HS-5 (cell line): ENCODE results near the gene FNDC11.
"Not testable (repeated sequence)": the region's sequence is repeated elsewhere in the genome, so short reads cannot be mapped to it uniquely, and the experiment has no call there.

Experiments
- DNase-seq: peaks from one replicate; pipeline ENCODE4 v3.0.0-alpha.2; 2012; ENCODE audit warnings: low read depth

Gene FNDC11

DNA sequence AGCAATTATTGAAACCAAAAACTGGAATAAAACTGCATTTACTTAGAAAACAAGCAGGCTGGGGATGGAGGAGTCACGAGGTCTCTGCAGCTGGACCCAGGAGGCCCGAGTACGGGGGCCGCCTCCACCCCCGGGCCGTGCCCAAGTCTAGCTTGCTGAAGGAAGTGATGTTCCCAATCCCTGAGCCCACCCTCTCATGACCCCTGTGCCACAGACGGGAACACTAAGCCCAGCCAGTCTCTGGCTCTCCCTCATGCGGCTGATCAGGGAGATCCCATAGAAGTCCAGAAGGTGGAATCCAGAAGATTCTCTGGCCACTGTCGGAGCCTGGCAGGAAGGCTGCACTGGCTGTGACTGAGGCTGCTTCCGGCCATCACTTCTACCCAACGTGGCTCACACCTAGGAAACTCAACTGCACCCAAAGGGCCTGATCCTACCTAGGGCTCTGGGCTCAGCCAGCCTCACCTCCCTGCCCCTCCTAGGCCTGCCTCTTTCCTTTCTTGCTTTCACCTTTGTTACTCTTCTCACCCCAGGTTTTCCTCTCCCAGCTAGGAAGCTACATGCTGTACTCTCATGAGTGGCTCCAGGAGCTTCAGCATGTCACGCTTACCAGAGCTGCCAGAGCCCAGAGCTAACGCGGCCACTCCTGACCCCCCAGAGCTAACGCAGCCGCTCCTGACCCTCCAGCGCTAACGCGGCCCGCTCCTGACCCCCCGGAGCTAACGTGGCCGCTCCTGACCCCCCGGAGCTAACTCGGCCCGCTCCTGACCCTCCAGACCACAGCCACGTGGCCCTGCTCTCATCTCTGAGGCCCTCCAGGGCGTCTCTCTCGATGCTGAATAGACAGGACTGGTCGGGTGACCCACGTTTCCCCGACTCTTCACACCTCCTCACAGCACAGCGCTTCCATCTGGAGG, 44.8 kb downstream of the FNDC11 start:
- no peak for DNase-seq

DNA sequence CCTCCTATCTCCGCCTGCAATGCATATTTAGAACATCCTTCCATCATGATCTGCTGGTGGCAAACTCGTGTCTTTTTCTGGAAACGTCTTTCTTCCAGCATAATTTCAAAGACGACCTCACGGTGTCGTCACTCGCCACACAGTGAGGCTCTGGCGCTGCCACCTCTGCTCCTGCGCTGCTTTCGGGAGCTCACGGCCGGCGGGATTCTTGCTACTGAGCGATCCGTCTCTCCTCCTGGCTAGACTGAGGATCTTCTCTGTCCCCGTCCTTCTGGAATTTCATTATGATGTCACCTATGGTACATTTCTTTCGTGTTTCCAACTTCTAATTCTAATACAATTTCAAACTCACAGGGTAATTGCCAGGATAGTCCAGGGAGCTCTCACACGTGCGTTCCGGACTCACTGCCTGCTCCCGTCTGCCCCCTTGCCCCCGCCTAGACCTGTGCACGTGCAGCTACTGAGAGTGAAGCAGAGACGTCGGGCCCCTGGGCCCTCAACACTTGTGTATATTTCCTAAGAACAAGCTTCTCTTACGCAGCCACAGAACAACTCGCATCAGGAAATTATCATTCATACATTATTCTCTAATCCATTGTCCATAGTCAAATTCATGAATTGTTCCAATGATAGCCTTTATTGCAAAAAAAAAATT, 45.6 kb downstream of the FNDC11 start:
- DNase-seq: no peak

DNA sequence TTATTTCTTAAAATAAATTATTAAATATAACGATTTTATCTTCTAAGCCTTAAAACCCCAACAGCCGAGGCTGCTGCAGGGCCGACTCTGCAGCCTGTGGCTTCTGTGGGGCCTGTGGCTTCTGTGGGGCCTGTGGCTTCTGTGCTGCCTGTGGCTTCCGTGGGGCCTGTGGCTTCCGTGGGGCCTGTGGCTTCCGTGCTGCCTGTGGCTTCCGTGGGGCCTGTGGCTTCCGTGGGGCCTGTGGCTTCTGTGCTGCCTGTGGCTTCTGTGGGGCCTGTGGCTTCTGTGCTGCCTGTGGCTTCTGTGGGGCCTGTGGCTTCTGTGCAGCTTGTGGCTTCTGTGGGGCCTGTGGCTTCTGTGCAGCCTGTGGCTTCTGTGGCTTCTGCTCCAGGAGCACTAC, 47.7 kb downstream of the FNDC11 start:
- not testable (repeated sequence) for DNase-seq

DNA sequence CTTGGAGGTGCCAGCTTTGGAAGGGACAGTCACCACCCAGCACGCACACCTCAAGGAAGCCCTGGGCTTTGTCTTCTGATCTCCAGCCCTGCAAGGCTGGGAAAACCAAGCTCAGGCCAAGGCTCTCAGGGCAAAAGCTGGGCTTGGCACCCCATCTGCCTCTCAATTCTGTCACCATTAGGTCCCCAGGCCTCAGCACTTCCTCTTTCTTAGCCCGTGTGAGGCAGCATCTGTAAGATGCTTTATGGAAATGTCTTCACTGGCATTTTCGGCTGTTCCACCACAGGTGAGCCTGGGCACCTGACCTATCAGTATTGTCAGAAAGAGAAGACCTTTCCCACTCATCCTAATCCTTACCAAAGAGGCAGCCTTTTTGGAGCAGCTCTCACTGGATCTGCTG, 48.4 kb downstream of the FNDC11 start:
- no peak for DNase-seq
